ENCODE data around the gene LETMD1.
"Not testable (repeated sequence)": the region's sequence is repeated elsewhere in the genome, so short reads cannot be mapped to it uniquely, and the experiment has no call there.

LETMD1 gene

GRCh38 chr12:51078346-51078745, 30.2 kb downstream of the LETMD1 start:
- DNase-seq = not testable (repeated sequence)

- DNase-seq = not testable (repeated sequence)
These were observed 30.7 kb downstream of the LETMD1 start for GRCh38 chr12:51078866-51079265.

- no peak for DNase-seq
These were observed 32.0 kb downstream of the LETMD1 start for GRCh38 chr12:51080136-51080535.

- no peak for DNase-seq
These were observed 33.3 kb downstream of the LETMD1 start for GRCh38 chr12:51081421-51081820.

GRCh38 chr12:51082561-51083125, 34.5 kb downstream of the LETMD1 start:
- DNase-seq = peak in 2 of 3 experiments; percentile 48 to 84

GRCh38 chr12:51083126-51083833, 35.2 kb downstream of the LETMD1 start, which contains the start of gene CSRNP2:
Gene CSRNP2, minus strand, starts transcription at chr12:51083596. Its CDS starts 7,035 bp downstream, at chr12:51076561.
- DNase-seq = peak; percentile 96 to 98 (median 98)

GRCh38 chr12:51085757-51086156, 37.6 kb downstream of the LETMD1 start:
- no peak for DNase-seq

- no peak for DNase-seq
These were observed 38.8 kb downstream of the LETMD1 start for GRCh38 chr12:51086933-51087332.

GRCh38 chr12:51087818-51088217, 39.7 kb downstream of the LETMD1 start:
- DNase-seq = no peak

- DNase-seq = no peak
These were observed 42.6 kb downstream of the LETMD1 start for GRCh38 chr12:51090705-51091229.

- no peak for DNase-seq
These were observed 50.5 kb downstream of the LETMD1 start for GRCh38 chr12:51098611-51099010.

- no peak for DNase-seq
These were observed 55.9 kb downstream of the LETMD1 start for GRCh38 chr12:51103977-51104376.

GRCh38 chr12:51108136-51108535, 60.0 kb downstream of the LETMD1 start:
- DNase-seq = no peak
